GM18951 (cell line): ENCODE results near the gene CTSF.
"Not testable (repeated sequence)": the region's sequence is repeated elsewhere in the genome, so short reads cannot be mapped to it uniquely, and the experiment has no call there.

Source experiments
- POLR2A ChIP-seq: IDR thresholded peaks from 4 replicates; pipeline ENCODE4 v1.6.1; 2011; ENCODE audit warnings: mild to moderate bottlenecking; ENCODE audit not compliant: insufficient read length, insufficient read depth; ENCODE audit errors: extremely low read depth
- in situ Hi-C: fragments of 300-500 bp; cut with MboI; formaldehyde crosslinking; loops from one replicate; pipeline ENCODE4 v1.12.0; 2022; ENCODE audit warnings: low sequenced_read_pairs, mixed read lengths, inconsistent platforms; ENCODE audit not compliant: unreplicated experiment

The CTSF gene

DNA sequence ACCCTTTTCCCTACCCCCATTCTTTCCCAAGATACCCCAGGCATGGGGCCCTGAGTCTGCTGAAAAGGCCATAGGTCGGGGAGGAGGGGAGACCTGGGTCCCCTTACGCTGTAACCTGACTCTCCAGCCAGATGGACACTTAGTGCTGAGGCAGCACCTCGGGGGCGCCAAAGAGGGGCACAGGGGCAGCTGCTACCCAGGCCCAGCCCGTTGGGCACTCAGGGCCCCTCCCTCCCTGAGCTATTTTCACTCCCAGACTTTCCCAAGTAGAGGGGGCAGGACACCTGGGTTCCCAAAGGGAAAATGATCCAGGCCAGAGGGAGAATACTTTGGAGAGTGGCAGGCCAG lies 20.8 kb downstream of the CTSF start:
- in situ Hi-C loops = no loop called here

DNA sequence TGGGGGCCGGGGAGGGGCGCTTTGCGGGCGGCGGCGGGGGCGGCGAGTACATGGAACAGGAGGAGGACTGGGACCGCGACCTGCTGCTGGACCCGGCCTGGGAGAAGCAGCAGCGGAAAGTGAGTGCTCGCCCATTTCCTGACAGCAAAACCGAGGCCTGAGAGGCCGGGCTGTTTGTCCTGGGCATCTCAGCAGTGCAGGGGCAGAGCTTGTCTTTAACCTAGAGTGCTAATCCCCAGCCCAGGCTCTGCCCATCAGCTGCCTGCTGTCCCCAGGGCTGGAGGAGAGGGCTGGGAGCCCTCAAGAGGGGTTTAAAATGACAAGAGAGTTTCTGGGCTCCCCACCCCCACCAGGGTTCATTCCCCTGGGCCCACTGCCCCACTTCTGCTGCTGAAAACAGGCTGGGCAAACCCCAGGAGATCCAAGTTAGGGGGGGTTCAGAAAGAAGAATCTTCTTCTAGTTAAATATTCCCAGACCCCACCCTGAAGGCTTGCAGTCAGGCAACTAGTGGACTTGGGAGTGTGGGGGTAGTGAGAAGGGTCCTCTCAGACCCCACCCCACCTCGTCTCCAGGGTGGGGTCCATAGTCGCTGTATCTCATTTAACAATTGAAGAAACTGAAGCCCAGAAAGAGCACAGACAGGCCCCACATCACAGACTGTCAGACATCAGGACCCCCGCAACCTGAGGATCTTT lies 21.3 kb downstream of the CTSF start:
- in situ Hi-C loops = no loop called here
- TF ChIP-seq POLR2A = no peak

More for the DNA sequence above, 20.8 kb downstream of the CTSF start:
- TF ChIP-seq POLR2A = no peak

DNA sequence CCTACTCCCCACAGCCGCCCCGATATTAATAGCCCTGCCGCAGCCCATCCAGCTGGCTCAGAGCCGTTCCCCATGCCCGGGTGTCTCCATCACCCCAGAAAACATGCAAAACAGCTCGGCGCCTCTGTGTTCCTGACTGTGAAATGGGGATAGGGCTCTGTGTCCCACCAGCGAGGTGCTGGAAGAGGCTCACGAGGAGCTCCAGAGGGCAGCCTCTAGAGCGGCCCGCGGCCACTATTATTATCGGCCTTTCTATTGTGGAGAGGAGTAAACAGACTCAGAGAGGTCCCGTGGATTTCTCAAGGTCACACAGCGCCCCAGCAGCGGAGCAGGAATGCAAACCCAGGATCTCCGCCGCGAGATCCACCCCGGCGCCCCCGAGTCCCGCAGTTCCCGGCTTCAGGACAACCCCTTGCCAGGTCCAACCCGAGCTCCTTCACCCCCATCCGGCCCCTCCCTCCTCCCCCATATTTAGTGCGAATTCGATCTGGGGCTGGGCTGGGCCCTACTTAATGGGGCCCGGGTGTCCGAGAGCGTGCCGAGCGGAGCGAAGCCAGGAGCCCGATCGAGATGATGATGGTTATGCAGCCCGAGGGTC lies 21.9 kb downstream of the CTSF start, which contains the start of gene ACTN3:
ACTN3 (plus strand) TSS at position 536 of the 598 bp plus-strand sequence; CDS start at position 571, 35 bp downstream.
- in situ Hi-C loops = no loop called here

DNA sequence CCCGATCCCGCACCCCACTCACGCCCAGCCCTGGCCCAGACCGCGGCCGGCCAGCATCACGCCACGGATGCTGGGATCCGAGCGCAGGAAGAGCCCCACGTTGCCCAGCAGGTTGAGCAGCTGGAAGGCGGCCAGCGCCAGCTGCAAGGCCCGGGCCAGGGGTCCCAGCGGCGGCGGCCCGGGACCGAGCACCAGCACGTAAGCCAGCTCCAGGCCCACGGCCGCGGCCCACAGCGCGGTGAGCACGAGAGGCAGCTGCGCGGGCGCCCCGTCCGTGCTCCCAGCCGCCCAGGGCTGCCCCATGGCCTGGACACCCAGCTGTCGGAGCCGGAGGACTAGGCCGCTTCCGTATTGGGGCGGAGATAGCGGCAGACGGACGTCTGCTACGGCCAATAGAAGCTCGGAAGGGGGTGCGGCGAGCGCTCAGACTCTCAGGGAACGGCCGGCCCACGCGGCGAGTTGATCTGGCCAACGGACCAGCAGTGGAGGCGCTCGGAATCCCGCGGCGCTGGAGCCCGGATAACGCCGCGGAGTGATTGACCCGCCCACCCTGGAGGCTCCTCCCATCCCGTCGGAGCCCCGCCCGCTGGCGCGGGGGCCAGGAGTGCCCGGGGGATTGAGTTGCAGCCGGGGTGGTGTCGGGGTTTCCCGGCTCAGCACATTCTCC lies 22.6 kb downstream of the CTSF start, which contains the start of gene ZDHHC24:
ZDHHC24 (minus strand) TSS at position 348 of the 667 bp plus-strand sequence; CDS start at position 303, 45 bp downstream.
- TF ChIP-seq POLR2A = peak; percentile 78
- in situ Hi-C loops = no loop called here

More for the DNA sequence above, 21.9 kb downstream of the CTSF start, which contains the start of gene ACTN3:
- no peak for TF ChIP-seq POLR2A

DNA sequence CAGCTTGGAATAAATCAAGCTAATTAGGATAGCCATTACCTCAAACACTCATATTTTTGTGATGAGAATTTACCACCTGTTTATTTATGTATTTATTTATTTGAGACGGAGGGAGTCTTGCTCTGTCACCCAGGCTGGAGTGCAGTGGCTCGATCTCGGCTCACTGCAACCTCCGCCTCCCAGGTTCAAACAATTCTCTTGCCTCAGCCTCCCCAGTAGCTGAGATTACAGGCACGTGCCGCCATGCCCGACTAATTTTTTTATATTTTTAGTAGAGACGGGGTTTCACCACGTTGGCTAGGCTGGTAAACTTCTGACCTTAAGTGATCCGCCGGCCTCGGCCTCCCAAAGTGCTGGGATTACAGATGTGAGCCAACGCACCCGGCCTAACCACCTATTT lies 23.5 kb downstream of the CTSF start:
- in situ Hi-C loops = not testable (repeated sequence)

DNA sequence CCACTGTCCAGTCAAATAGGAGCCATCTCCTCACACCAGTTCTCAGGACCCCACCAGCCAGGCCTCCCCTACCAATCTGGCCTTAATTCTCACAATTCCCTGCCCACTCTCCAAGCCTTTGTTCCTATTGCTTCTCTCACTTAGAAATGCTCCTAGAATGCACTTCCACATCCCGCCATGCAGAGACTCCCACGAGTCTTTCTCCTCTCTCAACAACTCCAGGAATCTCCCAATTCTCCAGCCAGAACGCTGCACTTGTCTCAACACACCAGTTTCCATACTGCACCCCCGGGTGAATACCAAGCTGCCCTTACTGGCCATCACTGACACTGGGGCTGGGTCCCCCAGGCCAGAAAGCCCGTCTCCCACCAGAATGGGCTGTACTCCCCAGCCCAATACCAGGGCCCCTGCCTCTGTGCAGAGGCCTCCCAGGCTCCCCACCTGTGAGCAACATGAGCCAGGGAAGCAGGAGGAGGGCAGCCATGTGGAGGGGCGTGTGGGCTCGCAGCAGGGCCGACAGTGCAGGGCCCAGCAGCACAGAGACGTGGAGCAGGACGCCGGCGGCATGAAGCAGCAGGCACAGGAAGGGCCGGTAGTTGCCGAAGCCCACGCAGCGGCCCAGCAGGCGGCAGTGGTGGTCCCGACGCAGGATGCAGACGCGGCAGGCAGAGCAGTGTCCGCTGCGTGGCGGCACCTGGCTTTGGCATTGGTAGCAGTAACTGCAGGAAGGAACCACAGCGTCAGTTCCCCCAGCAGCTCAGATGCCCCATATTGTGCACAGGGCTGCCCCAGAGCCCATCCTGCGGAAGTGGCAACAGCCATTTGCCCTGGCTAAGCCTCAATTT lies 24.9 kb downstream of the CTSF start:
- peak; percentile 28 for TF ChIP-seq POLR2A
- in situ Hi-C loops = no loop called here

DNA sequence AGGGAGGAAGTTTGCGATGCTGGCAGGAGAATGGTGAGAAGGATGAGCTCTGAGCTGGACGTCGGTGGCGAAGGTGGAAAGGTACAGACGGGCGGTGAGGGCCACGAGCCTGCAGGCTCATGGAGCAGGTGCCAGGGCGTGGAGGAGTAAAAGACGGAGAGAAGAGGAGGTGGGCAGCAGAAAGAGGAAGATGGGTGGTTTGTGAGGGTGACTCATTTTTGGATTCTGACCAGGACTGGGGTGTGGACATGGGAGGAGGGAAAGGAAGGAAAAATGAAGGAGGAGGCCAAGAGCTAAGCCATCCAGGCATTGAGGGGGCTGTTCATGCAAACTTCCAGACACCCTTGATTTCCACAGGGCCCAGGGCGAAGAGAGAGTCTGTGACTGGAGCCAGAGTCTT lies 26.0 kb downstream of the CTSF start:
- in situ Hi-C loops = no loop called here
- TF ChIP-seq POLR2A = no peak

DNA sequence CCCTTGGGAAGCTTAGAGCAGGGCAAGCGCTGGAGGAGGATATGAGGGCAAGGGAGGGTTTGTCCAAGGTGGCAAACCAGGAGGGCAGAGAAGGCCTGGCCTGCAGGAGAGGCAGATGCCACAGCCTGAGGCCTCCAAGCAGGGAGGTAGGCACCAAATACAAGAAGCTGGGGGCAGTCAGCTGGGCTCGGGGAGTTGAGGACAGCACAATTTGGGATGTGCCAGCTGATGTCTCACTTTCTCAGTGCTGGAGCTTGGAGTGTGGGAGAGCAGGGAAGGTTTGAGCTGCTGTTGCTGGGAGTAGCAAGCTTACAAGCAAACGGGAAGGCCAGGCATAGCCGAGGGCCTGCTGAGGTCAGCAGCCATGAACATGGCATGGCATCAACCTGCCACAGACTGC lies 26.5 kb downstream of the CTSF start:
- TF ChIP-seq POLR2A = no peak
- in situ Hi-C loops = no loop called here

DNA sequence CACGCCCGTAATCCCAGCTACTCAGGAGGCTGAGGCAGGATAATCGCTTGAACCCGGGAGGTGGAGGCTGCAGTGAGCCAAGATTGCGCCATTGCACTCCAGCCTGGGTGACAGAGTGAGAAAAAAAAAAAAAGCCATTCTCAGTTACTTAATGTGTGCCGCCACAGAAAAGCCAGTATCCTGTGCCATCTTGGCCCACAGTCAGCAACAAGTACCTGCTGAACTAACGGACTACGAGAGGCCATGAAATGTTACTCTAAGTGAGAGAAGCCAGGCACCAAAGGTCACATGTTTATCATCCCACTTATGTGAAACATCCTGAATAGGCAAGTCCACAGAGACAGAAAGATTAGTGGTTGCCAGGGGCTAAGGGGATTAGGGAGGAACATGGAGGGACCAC lies 27.8 kb downstream of the CTSF start:
- in situ Hi-C loops = not testable (repeated sequence)

DNA sequence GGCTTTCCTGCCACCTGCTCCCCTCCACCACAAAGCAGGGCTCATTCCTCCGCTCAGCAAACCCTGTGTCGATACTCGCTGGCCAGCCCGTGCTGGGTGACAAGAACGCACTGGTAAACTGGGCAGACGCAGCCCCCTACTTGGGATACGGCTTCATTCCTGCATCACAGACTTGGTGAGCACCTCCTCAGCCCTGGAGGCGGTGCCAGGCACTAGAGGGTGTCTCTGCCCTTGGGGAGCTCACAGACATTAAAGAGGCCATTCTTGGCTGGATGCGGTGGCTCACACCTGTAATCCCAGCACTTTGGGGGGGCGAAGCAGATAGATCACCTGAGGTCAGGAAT lies 28.6 kb downstream of the CTSF start:
- in situ Hi-C loops = no loop called here

DNA sequence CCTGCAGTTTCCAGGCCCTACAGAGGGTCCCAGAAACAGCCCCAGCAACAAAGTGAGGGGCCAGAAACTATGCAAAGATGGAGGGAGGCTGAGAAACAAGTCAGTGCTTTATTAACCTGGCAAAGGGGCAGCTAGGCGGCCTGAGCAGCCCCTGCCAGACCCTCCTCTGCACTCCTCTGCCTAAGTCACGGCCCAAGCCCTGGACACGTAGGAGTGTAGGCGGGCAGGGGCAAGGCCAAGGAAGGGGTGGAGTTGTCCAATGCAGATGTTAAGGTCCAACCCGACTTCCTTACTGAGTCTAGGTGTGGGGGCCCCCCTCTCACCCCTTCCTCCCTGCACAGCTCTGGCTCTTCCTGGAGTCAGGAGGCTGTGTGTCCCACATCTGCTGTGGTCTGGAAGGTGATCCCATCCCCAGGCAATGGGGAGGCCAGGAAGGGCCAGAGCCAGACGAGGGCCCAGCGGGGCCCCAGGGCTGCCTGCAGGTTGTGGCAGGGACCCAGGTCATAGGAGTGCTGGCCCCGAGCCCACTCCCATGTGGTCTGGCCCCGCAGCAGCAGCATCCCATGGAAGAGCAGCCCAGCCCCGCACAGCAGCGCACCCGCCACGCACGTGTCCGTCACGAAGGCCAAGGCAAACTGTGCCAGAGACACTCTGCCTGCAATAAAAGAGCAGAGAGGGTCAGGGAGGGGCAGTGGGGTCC lies 29.1 kb downstream of the CTSF start:
- no peak for TF ChIP-seq POLR2A
- in situ Hi-C loops = no loop called here

More for the DNA sequence above, 28.6 kb downstream of the CTSF start:
- TF ChIP-seq POLR2A = no peak

DNA sequence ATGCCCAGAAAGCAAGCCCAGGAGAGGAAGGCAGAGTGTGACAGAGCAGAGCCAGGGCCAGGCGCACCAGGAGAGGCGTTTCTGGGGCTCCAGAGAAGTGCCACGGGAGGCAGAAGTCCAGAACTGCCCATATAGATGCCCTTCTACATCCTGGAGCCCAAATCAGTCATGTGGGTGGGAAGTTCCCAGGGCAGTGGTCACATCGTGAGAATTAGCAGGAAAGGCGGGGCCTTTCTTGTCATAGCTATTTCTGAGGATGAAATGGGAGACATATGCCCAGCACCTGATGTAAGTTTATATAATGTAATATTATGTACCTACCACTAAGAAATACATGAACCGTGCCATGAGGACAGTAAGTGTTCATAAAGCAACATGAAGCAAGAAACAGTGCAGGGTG lies 35.6 kb downstream of the CTSF start:
- TF ChIP-seq POLR2A = no peak
- in situ Hi-C loops = no loop called here

DNA sequence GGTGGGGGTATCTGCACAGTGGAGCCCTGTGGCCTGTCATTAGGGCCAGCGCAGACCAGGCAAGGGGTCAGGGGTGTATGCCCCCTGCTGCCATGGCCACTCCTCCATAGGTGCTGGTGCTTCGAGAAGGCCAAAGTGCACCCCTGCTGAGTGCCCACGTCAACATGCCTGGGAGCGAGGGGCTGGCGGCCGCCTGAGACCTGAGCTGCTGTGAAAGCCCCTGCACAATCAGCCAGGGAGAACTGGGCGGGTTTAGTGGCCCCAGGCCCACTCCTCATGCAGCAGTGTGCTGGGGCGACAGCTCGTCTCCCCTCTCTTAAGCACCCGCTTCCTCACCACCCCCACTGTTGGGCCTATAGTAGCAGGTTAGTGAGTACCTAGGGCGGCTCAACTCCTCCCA lies 36.6 kb downstream of the CTSF start:
- TF ChIP-seq POLR2A = no peak
- in situ Hi-C loops = no loop called here
